GM12878 (cell line): ENCODE results near the gene TBCCD1. TPM values are rescaled to one million over a fixed set of nuclear protein-coding genes. Genes with fewer than 3 reads are reported as not detected.

ENCODE experiments used
- ATAC-seq: fragments of 200-7000 bp; cut with Tn5 transposase; 3 replicates; pipeline ENCODE4 v1.9.1; 2020; ENCODE audit warnings: mild to moderate bottlenecking, moderate library complexity
- BruUV-seq: library from RNA; stranded (reverse); fragments of 400-500 nt; replicated peaks from 2 replicates; lab custom pipeline; 2021; lab: Mats Ljungman, UMichigan
- CTCF ChIA-PET: fragments of 300-600 bp; sonication (Branson Sonifier 250); formaldehyde crosslinking; extraction: SDS; loops from one replicate; lab custom pipeline; 2021; ENCODE audit warnings: inconsistent platforms; lab: Yijun Ruan, JAX
- POLR2A ChIA-PET: fragments of 350-600 bp; formaldehyde crosslinking; extraction: SDS; loops from one replicate; lab custom pipeline; 2021; ENCODE audit warnings: inconsistent platforms; lab: Charles Lee
- RAD21 ChIA-PET: fragments of 300-600 bp; sonication (Branson Sonifier 250); formaldehyde crosslinking; loops from one replicate; lab custom pipeline; 2023; ENCODE audit warnings: antibody characterized with exemption; ENCODE audit not compliant: unreplicated experiment; lab: Charles Lee
- SMC1A ChIA-PET: fragments of 300-600 bp; sonication (Branson Sonifier 250); formaldehyde crosslinking; loops from one replicate; lab custom pipeline; 2023; ENCODE audit not compliant: unreplicated experiment, uncharacterized antibody; lab: Charles Lee
- DNase-seq: peaks from one replicate; pipeline ENCODE4 v3.0.0-alpha.2; 2011; ENCODE audit warnings: low read depth, low spot score
- FAIRE-seq: peaks from 3 replicates; lab custom pipeline; 2011; peaks lifted over from hg19 to GRCh38; lab: Jason Lieb, UNC
- H2AFZ ChIP-seq: 2 replicates; pipeline ENCODE4 v1.6.0; 2011; ENCODE audit warnings: low read depth, low read length, control low read depth; ENCODE audit not compliant: control insufficient read depth
- H3K27ac ChIP-seq: 2 replicates; pipeline ENCODE4 v1.5.1; 2011; ENCODE audit warnings: control low read depth; ENCODE audit not compliant: control insufficient read depth, insufficient read depth
- H3K27me3 ChIP-seq, 2 experiments: replicated peaks in 1 of 2; 2 replicates each; pipeline versions ENCODE4 v1.6.0 to v1.6.1; 2011; ENCODE audit warnings: low read length in 1 of 2; ENCODE audit not compliant: control insufficient read depth in 2 of 2, insufficient read depth in 2 of 2
- H3K36me3 ChIP-seq, 2 experiments: 2 replicates each; pipeline ENCODE4 v1.5.1; 2011; ENCODE audit warnings: low read length in 1 of 2; ENCODE audit not compliant: control insufficient read depth in 2 of 2, insufficient read depth in 2 of 2
- H3K4me1 ChIP-seq: 2 replicates; pipeline ENCODE4 v1.6.1; 2011; ENCODE audit warnings: mild to moderate bottlenecking, low read length, moderate library complexity, mixed read lengths; ENCODE audit not compliant: control insufficient read depth, insufficient read depth
- H3K4me2 ChIP-seq: 2 replicates; pipeline ENCODE4 v1.6.0; 2011; ENCODE audit warnings: control low read depth; ENCODE audit not compliant: control insufficient read depth, insufficient read depth
- H3K4me3 ChIP-seq: fragments of 200-600 bp; sonication (generic); 2 replicates; pipeline ENCODE4 v1.5.1; 2016
- H3K79me2 ChIP-seq: 2 replicates; pipeline ENCODE4 v1.6.0; 2011; ENCODE audit warnings: low read length; ENCODE audit not compliant: control insufficient read depth, insufficient read depth
- H3K9ac ChIP-seq: 2 replicates; pipeline ENCODE4 v1.8.0; 2011; ENCODE audit warnings: low read length, control low read depth, mixed read lengths; ENCODE audit not compliant: control insufficient read depth, insufficient read depth
- H3K9me3 ChIP-seq: replicated peaks from 3 replicates; pipeline ENCODE4 v1.5.1; 2011; ENCODE audit warnings: mild to moderate bottlenecking, low read length; ENCODE audit not compliant: control insufficient read depth, insufficient read depth
- H4K20me1 ChIP-seq: 2 replicates; pipeline ENCODE4 v1.6.0; 2011; ENCODE audit not compliant: control insufficient read depth, insufficient read depth
- ASH2L ChIP-seq: fragments of 300-600, 200-600 bp; sonication (generic); IDR thresholded peaks from 2 replicates; pipeline ENCODE4 v1.6.1; 2017; ENCODE audit warnings: low read depth, mild to moderate bottlenecking, borderline replicate concordance
- ATF7 ChIP-seq: fragments of 450-650 bp; IDR thresholded peaks from 2 replicates; pipeline ENCODE4 v1.6.1; 2016; ENCODE audit warnings: low read depth, mild to moderate bottlenecking
- EGR1 ChIP-seq, 2 experiments: IDR thresholded peaks; 1 replicate in 1 of 2; 2 replicates in 1 of 2; pipeline ENCODE4 v1.6.1; 2011 to 2012; ENCODE audit warnings: low read depth in 2 of 2, low read length in 2 of 2, borderline replicate concordance in 1 of 2, mild to moderate bottlenecking in 1 of 2, moderate library complexity in 1 of 2
- FOXM1 ChIP-seq: IDR thresholded peaks from 2 replicates; pipeline ENCODE4 v1.6.1; 2012; ENCODE audit warnings: low read depth, mild to moderate bottlenecking, inconsistent platforms, low read length, moderate library complexity
- HDAC2 ChIP-seq: fragments of 200-600 bp; sonication (generic); IDR thresholded peaks from 2 replicates; pipeline ENCODE4 v1.6.1; 2017
- HDAC6 ChIP-seq: fragments of 200-600 bp; sonication (generic); IDR thresholded peaks from one replicate; pipeline ENCODE4 v1.8.0; 2017; ENCODE audit warnings: antibody characterized with exemption; ENCODE audit not compliant: unreplicated experiment
- JUNB ChIP-seq: IDR thresholded peaks from 2 replicates; pipeline ENCODE4 v1.6.1; 2016; ENCODE audit warnings: antibody characterized with exemption, mild to moderate bottlenecking
- NR2C2 ChIP-seq: IDR thresholded peaks from 2 replicates; pipeline ENCODE4 v1.6.1; 2011; ENCODE audit warnings: borderline replicate concordance, low read depth; ENCODE audit not compliant: control insufficient read depth, insufficient read length
- NR2F1 ChIP-seq: fragments of 450-650 bp; conservative IDR thresholded peaks from 2 replicates; pipeline ENCODE4 v1.6.1; 2017; ENCODE audit warnings: mild to moderate bottlenecking
- POLR2AphosphoS2 ChIP-seq: IDR thresholded peaks from 2 replicates; pipeline ENCODE4 v1.6.1; 2011; ENCODE audit warnings: low read depth, mild to moderate bottlenecking, low read length, improper control_type of control experiment, moderate library complexity
- RUNX3 ChIP-seq: IDR thresholded peaks from 2 replicates; pipeline ENCODE4 v1.6.1; 2012; ENCODE audit warnings: low read length, inconsistent platforms
- SIN3A ChIP-seq: IDR thresholded peaks from 2 replicates; pipeline ENCODE4 v1.6.1; 2012; ENCODE audit warnings: low read depth, low read length, improper control_type of control experiment
- SMC3 ChIP-seq: IDR thresholded peaks from 2 replicates; pipeline ENCODE4 v1.6.1; 2011; ENCODE audit warnings: low read length, improper control_type of control experiment, borderline replicate concordance
- SRF ChIP-seq, 2 experiments: IDR thresholded peaks; 2 replicates each; pipeline ENCODE4 v1.6.1; 2011; ENCODE audit warnings: low read depth in 2 of 2, low read length in 2 of 2, mild to moderate bottlenecking in 1 of 2, moderate library complexity in 1 of 2
- STAT3 ChIP-seq: IDR thresholded peaks from 2 replicates; pipeline ENCODE4 v1.6.1; 2011; ENCODE audit warnings: low read depth, low read length, improper control_type of control experiment
- TARDBP ChIP-seq: IDR thresholded peaks from 2 replicates; pipeline ENCODE4 v1.6.1; 2016; ENCODE audit warnings: borderline replicate concordance
- TCF7 ChIP-seq: IDR thresholded peaks from 2 replicates; pipeline ENCODE4 v1.6.1; 2014; ENCODE audit warnings: antibody characterized with exemption, borderline replicate concordance
- YBX1 ChIP-seq: fragments of 450-650 bp; IDR thresholded peaks from 2 replicates; pipeline ENCODE4 v1.6.1; 2016; ENCODE audit warnings: antibody characterized with exemption
- YY1 ChIP-seq: IDR thresholded peaks from 2 replicates; pipeline ENCODE4 v1.6.1; 2011; ENCODE audit warnings: low read depth, mild to moderate bottlenecking, low read length
- ZBTB4 ChIP-seq: fragments of 450-650 bp; formaldehyde crosslinking; IDR thresholded peaks from 2 replicates; pipeline ENCODE4 v1.4.0; 2022; ENCODE audit warnings: mild to moderate bottlenecking, moderate library complexity
- ZNF384 ChIP-seq: IDR thresholded peaks from 2 replicates; pipeline ENCODE4 v1.6.1; 2012; ENCODE audit warnings: low read depth, mild to moderate bottlenecking, low read length, improper control_type of control experiment, borderline replicate concordance
- WGBS: methylation state at CpG from one replicate; pipeline ENCODE4 v1.1.6; 2016; ENCODE audit warnings: low lambda C conversion rate; ENCODE audit not compliant: insufficient replicate concordance, insufficient coverage; ENCODE audit errors: missing lambda C conversion rate; 5-methylcytosine and 5-hydroxymethylcytosine counted together
- in situ Hi-C: fragments of 300-500 bp; cut with MboI; formaldehyde crosslinking; loops from 9 replicates; pipeline ENCODE4 v1.14.3; 2018; ENCODE audit warnings: mixed read lengths
- intact Hi-C: fragments of 100-400 bp; cut with micrococcal nuclease; formaldehyde crosslinking; loops from one replicate; pipeline ENCODE4 v1.14.2; 2022; ENCODE audit not compliant: unreplicated experiment
- polyA plus RNA-seq, 11 experiments: library from polyadenylated mRNA; depleted of rRNA in 4 of 11; unstranded in 6 of 11; stranded (reverse) in 5 of 11; fragments of >200 nt; fragmentation: Nextera tagmentation in 4 of 11; fragmentation: Illumina TruSeq in 1 of 11; extraction: Ambion mirVana in 4 of 11; extraction: Trizol in 1 of 11; gene quantifications; 1 replicate in 1 of 11; 2 replicates in 10 of 11; pipeline versions ENCODE4 v1.2.1 to v1.2.3, GENCODE V29; 2011 to 2016; ENCODE audit warnings: inconsistent platforms in 2 of 11, missing spikeins in 2 of 11, low read depth in 1 of 11
- total RNA-seq, 4 experiments: library from RNA; depleted of rRNA in 3 of 4; stranded (reverse); fragments of >200 nt in 3 of 4; fragmentation: Illumina TruSeq in 1 of 4; extraction: Trizol in 1 of 4; gene quantifications; 2 replicates each; pipeline versions ENCODE4 v1.2.1 to v1.2.3, GENCODE V29; 2013 to 2021
- TF ChIP-seq, protein P1 (sequence below): fragments of 450-650 bp; conservative IDR thresholded peaks from 2 replicates; pipeline ENCODE4 v1.6.1; 2017; ENCODE audit warnings: mild to moderate bottlenecking, moderate library complexity

Gene TBCCD1
- total and polyA plus RNA-seq, 10 of the 15 experiments (the other 5 are each of a cell fraction or from before 2014, with no cell fraction given), result 6.9 to 23.4 (median 14.7) TPM

DNA sequence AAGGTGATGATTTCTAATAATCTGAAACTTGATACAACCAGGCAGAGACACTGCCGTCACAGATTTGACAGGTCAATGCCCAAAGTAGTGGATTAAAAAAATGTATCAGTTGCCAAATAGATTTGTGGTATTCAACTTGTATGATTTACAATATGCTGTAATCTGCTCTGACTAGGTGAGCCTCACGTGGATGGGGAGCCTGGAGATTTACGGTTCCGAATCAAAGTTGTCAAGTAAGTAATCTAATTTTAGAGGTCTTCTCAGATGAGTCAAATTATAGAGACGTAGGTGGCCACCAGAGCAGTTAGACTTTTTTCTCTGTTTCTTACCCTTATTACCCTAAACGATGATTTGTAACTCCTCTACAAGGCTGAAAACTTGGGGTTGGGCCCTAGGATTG, 15.4 kb upstream of the TBCCD1 start (continued):
- TF ChIP-seq ATF7, result no peak
- TF ChIP-seq, protein P1, sequence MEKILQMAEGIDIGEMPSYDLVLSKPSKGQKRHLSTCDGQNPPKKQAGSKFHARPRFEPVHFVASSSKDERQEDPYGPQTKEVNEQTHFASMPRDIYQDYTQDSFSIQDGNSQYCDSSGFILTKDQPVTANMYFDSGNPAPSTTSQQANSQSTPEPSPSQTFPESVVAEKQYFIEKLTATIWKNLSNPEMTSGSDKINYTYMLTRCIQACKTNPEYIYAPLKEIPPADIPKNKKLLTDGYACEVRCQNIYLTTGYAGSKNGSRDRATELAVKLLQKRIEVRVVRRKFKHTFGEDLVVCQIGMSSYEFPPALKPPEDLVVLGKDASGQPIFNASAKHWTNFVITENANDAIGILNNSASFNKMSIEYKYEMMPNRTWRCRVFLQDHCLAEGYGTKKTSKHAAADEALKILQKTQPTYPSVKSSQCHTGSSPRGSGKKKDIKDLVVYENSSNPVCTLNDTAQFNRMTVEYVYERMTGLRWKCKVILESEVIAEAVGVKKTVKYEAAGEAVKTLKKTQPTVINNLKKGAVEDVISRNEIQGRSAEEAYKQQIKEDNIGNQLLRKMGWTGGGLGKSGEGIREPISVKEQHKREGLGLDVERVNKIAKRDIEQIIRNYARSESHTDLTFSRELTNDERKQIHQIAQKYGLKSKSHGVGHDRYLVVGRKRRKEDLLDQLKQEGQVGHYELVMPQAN, result no peak
- no peak for TF ChIP-seq POLR2AphosphoS2
- TF ChIP-seq NR2F1, result no peak
- TF ChIP-seq SIN3A, result no peak
- TF ChIP-seq YY1, result no peak

- FAIRE-seq, result no peak
- no peaks in the 10 kb centered on the region for H3K4me1 ChIP-seq
- 93% methylated on average over 3 of the region's 3 CpGs for WGBS
- ChIA-PET RAD21 (no interaction called here), CTCF (interaction anchor here (1.5 kb wide), 1 partner anchor 34 kb away, joined by 3 read pairs; no protein-coding TSS in a partner anchor), POLR2A (no interaction called here), SMC1A (interaction anchor here (1.5 kb wide), 1 partner anchor 10 kb away, joined by 8 read pairs; the partner anchor contains the start of gene DNAJB11)
- no peaks in the 10 kb centered on the region; the same call in 1 of the 2 replicates for H3K79me2 ChIP-seq
- no TSS peak for BruUV-seq
- H3K9me3 ChIP-seq, result no peaks in the 10 kb centered on the region
- no peak overlapping the region for H2AFZ ChIP-seq
- H3K4me3 ChIP-seq, result no peak overlapping the region
- no peak for DNase-seq
- H3K4me2 ChIP-seq, result no peak overlapping the region
- intact Hi-C loops (no loop called here), in situ Hi-C loops (no loop called here)
- no peaks in the 10 kb centered on the region for H3K27me3 ChIP-seq
- peaks cover 9 to 59% of the 10 kb centered on the region in 2 experiments for H3K36me3 ChIP-seq
- no peak for ATAC-seq
- H4K20me1 ChIP-seq, result no peaks in the 10 kb centered on the region
- no peak overlapping the region for H3K9ac ChIP-seq
- no peak overlapping the region for H3K27ac ChIP-seq
- no peak for TF ChIP-seq ASH2L
- no peak for TF ChIP-seq NR2F1
- no peak for TF ChIP-seq NR2C2
- no peak for TF ChIP-seq HDAC2
- TF ChIP-seq FOXM1, result no peak
- TF ChIP-seq TCF7, result no peak
- TF ChIP-seq ZBTB4 (CRISPR knock-in tag), result no peak
- TF ChIP-seq TARDBP, result no peak
- no peak for TF ChIP-seq YBX1
- TF ChIP-seq EGR1 (IDR thresholded peaks at IDR 0.05; ENCODE audit: borderline replicate concordance in 1 of 2, low read depth in 2 of 2, low read length in 2 of 2), result no peak
- TF ChIP-seq SRF (IDR thresholded peaks at IDR 0.05; ENCODE audit: low read depth in 2 of 2, low read length in 2 of 2), result no peak
- TF ChIP-seq HDAC6, result no peak
- no peak for TF ChIP-seq SMC3
- TF ChIP-seq RUNX3, result no peak
- no peak for TF ChIP-seq JUNB
- TF ChIP-seq ZNF384, result no peak
- TF ChIP-seq STAT3, result no peak
Observed at GRCh38 chr3:186580785-186581184, 13.6 kb upstream of the TBCCD1 start.
